ENCODE measurements around the gene COX8C. TPM values are rescaled to one million over a fixed set of nuclear protein-coding genes. Genes with fewer than 3 reads are reported as not detected.

COX8C gene
- total RNA-seq, 4 donors from 2014 or later: not detected

DNA sequence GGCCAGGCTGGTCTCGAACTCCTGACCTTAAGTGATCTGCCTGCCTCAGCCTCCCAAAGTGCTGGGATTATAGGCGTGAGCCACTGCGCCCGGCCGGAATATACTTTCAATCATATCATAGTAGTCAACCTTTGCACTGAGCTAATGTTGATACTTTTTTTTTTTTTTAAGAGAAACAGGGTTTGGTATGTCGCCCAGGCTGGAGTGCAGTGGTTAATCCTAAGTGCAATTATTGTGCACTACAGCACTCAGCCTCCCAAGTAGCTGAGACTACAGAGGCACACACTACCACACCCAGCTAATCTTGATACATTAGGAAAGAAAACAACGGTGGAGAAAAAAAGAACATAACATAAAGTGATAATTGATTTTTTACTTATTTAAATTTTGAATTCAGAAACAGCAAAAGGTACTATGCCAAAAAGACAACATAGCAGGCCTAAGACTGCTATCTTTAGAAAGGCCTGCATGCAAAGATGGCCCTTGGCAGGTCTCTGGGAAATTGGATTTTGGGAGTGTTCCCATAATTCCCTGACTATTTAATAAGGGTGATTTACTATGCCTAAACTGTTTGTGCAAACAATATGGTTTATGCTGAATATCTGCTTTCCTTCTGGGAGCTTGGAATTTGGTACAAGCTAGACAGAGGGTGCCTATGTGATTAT is 29.6 kb upstream of the COX8C start:
- Histone ChIP-seq H3K4me1 (no peaks in the 10 kb centered on the region), H3K27ac (no peak overlapping the region), H3K9me3 (no peaks in the 10 kb centered on the region), H3K4me3 (no peak overlapping the region), H3K36me3 (no peaks in the 10 kb centered on the region), H3K27me3 (no peaks in the 10 kb centered on the region)
- TF ChIP-seq, protein P1, sequence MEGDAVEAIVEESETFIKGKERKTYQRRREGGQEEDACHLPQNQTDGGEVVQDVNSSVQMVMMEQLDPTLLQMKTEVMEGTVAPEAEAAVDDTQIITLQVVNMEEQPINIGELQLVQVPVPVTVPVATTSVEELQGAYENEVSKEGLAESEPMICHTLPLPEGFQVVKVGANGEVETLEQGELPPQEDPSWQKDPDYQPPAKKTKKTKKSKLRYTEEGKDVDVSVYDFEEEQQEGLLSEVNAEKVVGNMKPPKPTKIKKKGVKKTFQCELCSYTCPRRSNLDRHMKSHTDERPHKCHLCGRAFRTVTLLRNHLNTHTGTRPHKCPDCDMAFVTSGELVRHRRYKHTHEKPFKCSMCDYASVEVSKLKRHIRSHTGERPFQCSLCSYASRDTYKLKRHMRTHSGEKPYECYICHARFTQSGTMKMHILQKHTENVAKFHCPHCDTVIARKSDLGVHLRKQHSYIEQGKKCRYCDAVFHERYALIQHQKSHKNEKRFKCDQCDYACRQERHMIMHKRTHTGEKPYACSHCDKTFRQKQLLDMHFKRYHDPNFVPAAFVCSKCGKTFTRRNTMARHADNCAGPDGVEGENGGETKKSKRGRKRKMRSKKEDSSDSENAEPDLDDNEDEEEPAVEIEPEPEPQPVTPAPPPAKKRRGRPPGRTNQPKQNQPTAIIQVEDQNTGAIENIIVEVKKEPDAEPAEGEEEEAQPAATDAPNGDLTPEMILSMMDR (IDR thresholded peaks at IDR 0.05): no peak
- no peak for TF ChIP-seq POLR2A (IDR thresholded peaks at IDR 0.05)
- intact Hi-C loops (cut with DNase I; ENCODE audit: low total_unique reads): no loop called here
- DNase-seq: no peak

DNA sequence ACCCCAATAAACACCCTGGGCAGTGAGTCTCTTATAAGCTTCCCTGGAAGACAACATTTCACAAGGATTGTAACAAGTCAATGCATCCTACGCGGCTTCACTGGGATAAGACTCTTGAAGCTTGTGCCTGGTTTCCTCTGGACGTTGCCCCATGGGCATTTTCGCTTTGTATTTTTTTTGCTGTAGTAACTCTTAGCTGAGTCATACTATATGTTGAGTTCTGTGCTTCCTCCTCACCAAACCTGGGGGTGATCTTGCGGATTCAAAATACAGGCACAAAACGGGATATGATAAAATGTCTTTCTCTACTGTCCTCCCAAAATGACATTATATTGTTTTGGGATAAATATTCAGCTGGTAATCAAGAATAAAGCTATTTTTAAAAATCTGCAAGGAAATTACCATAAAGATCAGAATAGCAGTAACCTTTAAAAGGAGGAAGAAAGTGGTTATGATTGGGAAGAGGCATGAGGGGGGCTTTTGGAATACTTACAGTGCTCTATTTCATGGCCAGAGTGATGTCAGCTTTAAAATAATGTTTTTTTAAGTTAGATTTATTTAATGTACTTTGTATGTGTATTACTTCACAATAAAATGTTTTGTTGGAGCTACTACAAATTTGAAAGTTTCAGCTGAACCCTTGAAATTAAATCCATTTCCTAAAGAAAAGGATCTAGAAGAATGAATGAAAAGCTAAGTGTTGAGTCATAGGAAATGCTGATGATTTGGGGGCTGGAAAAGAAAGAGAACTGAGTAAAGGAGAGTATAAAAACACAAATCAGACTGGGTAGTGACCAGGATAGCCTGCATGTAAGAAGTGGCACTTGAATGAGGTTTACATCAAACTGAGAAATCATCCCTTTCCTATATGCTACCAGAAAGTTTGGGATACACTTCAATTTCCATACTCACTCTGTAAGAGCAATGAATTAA is 28.8 kb upstream of the COX8C start:
- H3K36me3 ChIP-seq: no peaks in the 10 kb centered on the region
- no peaks in the 10 kb centered on the region for H3K9me3 ChIP-seq
- no peak overlapping the region for H3K4me3 ChIP-seq
- DNase-seq: no peak
- no peak for TF ChIP-seq POLR2A (IDR thresholded peaks at IDR 0.05)
- TF ChIP-seq, protein P1 (IDR thresholded peaks at IDR 0.05): no peak
- intact Hi-C loops (cut with DNase I; ENCODE audit: low total_unique reads): no loop called here
- no peak overlapping the region for H3K27ac ChIP-seq
- no peaks in the 10 kb centered on the region for H3K27me3 ChIP-seq
- H3K4me1 ChIP-seq: no peaks in the 10 kb centered on the region

DNA sequence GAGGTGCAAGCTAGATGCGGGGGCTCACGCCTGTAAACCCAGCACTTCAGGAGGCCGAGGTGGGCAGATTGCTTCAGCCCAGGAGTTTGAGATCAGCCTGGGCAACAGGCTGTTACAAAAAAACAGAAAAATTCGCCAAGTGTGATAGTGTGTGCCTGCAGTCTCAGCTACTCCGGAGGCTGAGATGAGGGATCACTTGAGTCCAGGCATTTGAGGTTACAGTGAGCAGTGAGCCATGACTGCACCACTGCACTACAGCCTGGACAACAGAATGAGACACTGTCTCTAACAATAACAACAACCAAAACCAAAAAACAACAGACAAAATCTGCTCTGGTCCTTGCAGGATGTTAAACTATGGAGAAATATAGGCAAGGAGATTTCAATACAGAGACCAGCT is 28.1 kb upstream of the COX8C start:
- no peak overlapping the region for H3K4me3 ChIP-seq
- no peaks in the 10 kb centered on the region for H3K27me3 ChIP-seq
- DNase-seq: no peak
- intact Hi-C loops (cut with DNase I; ENCODE audit: low total_unique reads): no loop called here
- no peak overlapping the region for H3K27ac ChIP-seq
- H3K9me3 ChIP-seq: no peaks in the 10 kb centered on the region
- H3K4me1 ChIP-seq: no peaks in the 10 kb centered on the region
- H3K36me3 ChIP-seq: no peaks in the 10 kb centered on the region
- no peak for TF ChIP-seq POLR2A (IDR thresholded peaks at IDR 0.05)
- TF ChIP-seq, protein P1 (IDR thresholded peaks at IDR 0.05): no peak

DNA sequence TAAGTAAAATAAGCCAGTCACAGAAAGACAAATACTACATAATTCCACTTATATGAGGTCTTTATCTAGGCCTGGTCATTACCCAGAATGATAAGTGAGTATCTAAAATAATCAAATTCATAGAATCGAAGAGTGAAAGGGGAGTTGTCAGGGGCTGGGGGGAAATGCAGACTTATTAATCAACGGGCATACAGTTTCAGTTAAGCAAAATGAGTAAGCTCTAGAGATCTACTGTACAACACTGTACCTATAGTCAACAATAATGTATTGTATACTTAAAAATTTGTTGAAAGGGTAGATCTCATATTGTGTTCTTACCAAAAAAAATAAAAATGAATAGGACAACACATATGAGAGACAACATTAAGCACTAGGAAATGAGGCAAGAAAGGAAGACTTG is 27.5 kb upstream of the COX8C start:
- intact Hi-C loops (cut with DNase I; ENCODE audit: low total_unique reads): no loop called here
- Histone ChIP-seq H3K4me3 (no peak overlapping the region), H3K27me3 (no peaks in the 10 kb centered on the region), H3K9me3 (no peaks in the 10 kb centered on the region), H3K27ac (no peak overlapping the region), H3K36me3 (no peaks in the 10 kb centered on the region), H3K4me1 (no peaks in the 10 kb centered on the region)
- DNase-seq: no peak
- TF ChIP-seq POLR2A (IDR thresholded peaks at IDR 0.05): no peak
- TF ChIP-seq, protein P1 (IDR thresholded peaks at IDR 0.05): no peak

DNA sequence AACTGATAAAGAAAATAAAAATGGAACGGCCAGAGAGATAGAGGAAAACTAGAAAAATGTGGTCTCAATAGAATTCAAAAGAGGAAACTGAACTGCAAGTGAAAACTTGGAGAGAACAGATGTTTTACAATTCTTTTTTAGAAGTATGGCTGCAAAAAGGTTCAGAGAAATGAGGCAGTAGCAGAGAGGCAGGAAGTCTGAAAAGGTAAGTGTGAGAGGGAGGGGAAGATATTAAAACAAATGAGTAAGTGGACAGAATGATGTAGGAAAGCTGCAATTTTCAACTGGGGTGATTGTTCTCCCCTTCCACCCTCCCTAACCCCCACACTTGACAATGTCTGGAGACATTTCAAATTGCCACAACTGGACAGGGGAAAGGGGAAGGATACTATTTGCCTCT is 27.0 kb upstream of the COX8C start:
- TF ChIP-seq POLR2A (IDR thresholded peaks at IDR 0.05): no peak
- TF ChIP-seq, protein P1 (IDR thresholded peaks at IDR 0.05): no peak
- Histone ChIP-seq H3K4me1 (no peaks in the 10 kb centered on the region), H3K4me3 (no peak overlapping the region), H3K9me3 (no peaks in the 10 kb centered on the region), H3K27ac (no peak overlapping the region), H3K36me3 (no peaks in the 10 kb centered on the region), H3K27me3 (no peaks in the 10 kb centered on the region)
- no peak for DNase-seq
- intact Hi-C loops (cut with DNase I; ENCODE audit: low total_unique reads): no loop called here
